Endothelial cell of umbilical vein (primary cell): Measurements from ENCODE around the gene DDX23. TPM values are rescaled to one million over a fixed set of nuclear protein-coding genes. Genes with fewer than 3 reads are reported as not detected.

ENCODE experiments used
- BruUV-seq: library from RNA; stranded (reverse); fragments of 400-500 nt; replicated peaks from 2 replicates; lab custom pipeline; 2021; lab: Mats Ljungman, UMichigan
- CTCF ChIA-PET: fragments of 300-600, 350-600 bp; sonication (Branson Sonifier 250); formaldehyde crosslinking; loops from one replicate; lab custom pipeline; 2021; ENCODE audit warnings: antibody characterized with exemption, inconsistent platforms; lab: Charles Lee
- POLR2A ChIA-PET: fragments of 300-600, 350-600 bp; sonication (Branson Sonifier 250); formaldehyde crosslinking; loops from one replicate; lab custom pipeline; 2021; ENCODE audit warnings: antibody characterized with exemption, inconsistent platforms; lab: Charles Lee
- DNase-seq: peaks from one replicate; pipeline ENCODE4 v3.0.0-alpha.2; 2011; ENCODE audit warnings: low read depth, low spot score
- FAIRE-seq: peaks from 2 replicates; lab custom pipeline; 2011; peaks lifted over from hg19 to GRCh38; lab: Jason Lieb, UNC
- H2AFZ ChIP-seq: 2 replicates; pipeline ENCODE4 v1.6.0; 2012; ENCODE audit warnings: low read depth, low read length, control low read depth, inconsistent platforms
- H3K27ac ChIP-seq: 2 replicates; pipeline ENCODE4 v1.5.1; 2011; ENCODE audit warnings: low read depth, mild to moderate bottlenecking, control low read depth, low read length, moderate library complexity; ENCODE audit not compliant: insufficient read depth
- H3K27me3 ChIP-seq, 2 experiments: 2 replicates each; pipeline versions ENCODE4 v1.6.0 to v1.6.1; 2011; ENCODE audit warnings: low read length in 2 of 2, mixed read lengths in 1 of 2; ENCODE audit not compliant: control insufficient read depth in 2 of 2, insufficient read depth in 2 of 2
- H3K36me3 ChIP-seq, 2 experiments: 2 replicates in 1 of 2; 3 replicates in 1 of 2; pipeline ENCODE4 v1.5.1; 2011; ENCODE audit warnings: low read length in 2 of 2, mild to moderate bottlenecking in 1 of 2, moderate library complexity in 1 of 2; ENCODE audit not compliant: control insufficient read depth in 2 of 2, insufficient read depth in 2 of 2; ENCODE audit errors: extremely low read depth in 1 of 2
- H3K4me1 ChIP-seq: 3 replicates; pipeline ENCODE4 v1.5.1; 2011; ENCODE audit warnings: mild to moderate bottlenecking, low read length; ENCODE audit not compliant: control insufficient read depth, insufficient read depth; ENCODE audit errors: extremely low read depth
- H3K4me2 ChIP-seq: 2 replicates; pipeline ENCODE4 v1.6.1; 2011; ENCODE audit warnings: low read length, control low read depth, mixed read lengths; ENCODE audit not compliant: insufficient read depth
- H3K4me3 ChIP-seq, 3 experiments: fragments of 200-600 bp in 1 of 3; sonication (generic), shearing (Covaris generic) in 1 of 3; replicated peaks in 1 of 3; 2 replicates each; pipeline ENCODE4 v1.5.1; 2011 to 2016; ENCODE audit warnings: control low read depth in 3 of 3, low read length in 3 of 3, mild to moderate bottlenecking in 2 of 3, inconsistent platforms in 1 of 3, low read depth in 1 of 3, moderate library complexity in 1 of 3; ENCODE audit not compliant: insufficient read depth in 1 of 3
- H3K79me2 ChIP-seq: 2 replicates; pipeline ENCODE4 v1.6.0; 2012; ENCODE audit warnings: low read length, inconsistent platforms; ENCODE audit not compliant: control insufficient read depth, insufficient read depth
- H3K9ac ChIP-seq: replicated peaks from 2 replicates; pipeline ENCODE3; 2011; ENCODE audit warnings: low read length, control low read depth; ENCODE audit not compliant: insufficient read depth; ENCODE audit errors: extremely low read depth
- H3K9me1 ChIP-seq: replicated peaks from 3 replicates; pipeline ENCODE4 v1.6.0; 2011; ENCODE audit warnings: mild to moderate bottlenecking, low read length; ENCODE audit not compliant: control insufficient read depth, insufficient read depth; ENCODE audit errors: extremely low read depth
- H3K9me3 ChIP-seq: replicated peaks from 2 replicates; pipeline ENCODE4 v1.5.1; 2012; ENCODE audit warnings: low read length, inconsistent platforms; ENCODE audit not compliant: control insufficient read depth, insufficient read depth
- H4K20me1 ChIP-seq: replicated peaks from 2 replicates; pipeline ENCODE3; 2011; ENCODE audit warnings: mild to moderate bottlenecking, low read length; ENCODE audit not compliant: control insufficient read depth, insufficient read depth; ENCODE audit errors: extremely low read depth
- EZH2 ChIP-seq: IDR thresholded peaks from 2 replicates; pipeline ENCODE4 v1.6.1; 2012; ENCODE audit warnings: borderline replicate concordance, low read depth, mild to moderate bottlenecking, moderate library complexity, low read length, inconsistent platforms; ENCODE audit not compliant: severe bottlenecking
- FOS ChIP-seq: IDR thresholded peaks from 2 replicates; pipeline ENCODE4 v1.6.1; 2011; ENCODE audit warnings: mild to moderate bottlenecking, low read length, moderate library complexity, borderline replicate concordance; ENCODE audit not compliant: insufficient read depth
- GATA2 ChIP-seq: IDR thresholded peaks from 2 replicates; pipeline ENCODE4 v1.7.0; 2011; ENCODE audit warnings: low read depth, mild to moderate bottlenecking, moderate library complexity, mixed read lengths, low read length; ENCODE audit not compliant: insufficient read length, insufficient read depth
- JUN ChIP-seq: IDR thresholded peaks from 2 replicates; pipeline ENCODE4 v1.6.1; 2011; ENCODE audit warnings: borderline replicate concordance, low read depth; ENCODE audit not compliant: insufficient read length, insufficient read depth
- MAX ChIP-seq: IDR thresholded peaks from 2 replicates; pipeline ENCODE4 v1.6.1; 2011; ENCODE audit not compliant: insufficient read depth, insufficient read length
- MYC ChIP-seq: IDR thresholded peaks from one replicate; pipeline ENCODE4 v1.6.1; 2011; ENCODE audit warnings: mild to moderate bottlenecking, low read depth, low read length
- POLR2A ChIP-seq: IDR thresholded peaks from 2 replicates; pipeline ENCODE4 v1.6.1; 2012; ENCODE audit warnings: low read depth, mild to moderate bottlenecking, control low read depth, low read length
- POLR2AphosphoS5 ChIP-seq: IDR thresholded peaks from 2 replicates; pipeline ENCODE4 v1.6.1; 2012; ENCODE audit warnings: low read depth, mild to moderate bottlenecking, control low read depth, low read length, moderate library complexity; ENCODE audit not compliant: insufficient read depth
- dilution Hi-C: fragments of 300-500 bp; cut with MboI; formaldehyde crosslinking; loops from one replicate; pipeline ENCODE4 v1.15.0; 2019; ENCODE audit warnings: low sequenced_read_pairs; ENCODE audit not compliant: extremely low pct_ligation_motif_present
- intact Hi-C: fragments of 100-400 bp; cut with micrococcal nuclease; formaldehyde crosslinking; loops from one replicate; pipeline ENCODE4 v1.10.0; 2022
- polyA plus RNA-seq, 4 experiments: library from polyadenylated mRNA; depleted of rRNA in 3 of 4; stranded (reverse) in 3 of 4; unstranded in 1 of 4; fragments of >200 nt; gene quantifications; 2 replicates each; pipeline versions ENCODE4 v1.2.1 to v1.2.3, GENCODE V29; 2011 to 2012; ENCODE audit warnings: missing spikeins in 1 of 4
- total RNA-seq: library from RNA; stranded (reverse); gene quantifications from 2 replicates; pipeline ENCODE4 v1.2.3, GENCODE V29; 2021
- TF ChIP-seq, protein P1 (sequence below), 2 donors: IDR thresholded peaks; 1 replicate in 1 of 2; 2 replicates in 1 of 2; pipeline ENCODE4 v1.5.1; 2011; ENCODE audit warnings: low read length in 2 of 2, mild to moderate bottlenecking in 2 of 2, moderate library complexity in 2 of 2, control low read depth in 1 of 2, inconsistent platforms in 1 of 2, low read depth in 1 of 2; ENCODE audit not compliant: insufficient read depth in 1 of 2; ENCODE audit errors: extremely low read depth in 1 of 2

DDX23 gene
- total and polyA plus RNA-seq, 2 donors (not counting 3 experiments of a cell fraction or from before 2014, with no cell fraction given), result 56.0 to 107 TPM

- TF ChIP-seq POLR2AphosphoS5 (no peak), MAX (no peak), JUN (no peak), FOS (no peak), GATA2 (no peak), POLR2A (no peak), MYC (no peak), EZH2 (no peak)
- TF ChIP-seq, protein P1, sequence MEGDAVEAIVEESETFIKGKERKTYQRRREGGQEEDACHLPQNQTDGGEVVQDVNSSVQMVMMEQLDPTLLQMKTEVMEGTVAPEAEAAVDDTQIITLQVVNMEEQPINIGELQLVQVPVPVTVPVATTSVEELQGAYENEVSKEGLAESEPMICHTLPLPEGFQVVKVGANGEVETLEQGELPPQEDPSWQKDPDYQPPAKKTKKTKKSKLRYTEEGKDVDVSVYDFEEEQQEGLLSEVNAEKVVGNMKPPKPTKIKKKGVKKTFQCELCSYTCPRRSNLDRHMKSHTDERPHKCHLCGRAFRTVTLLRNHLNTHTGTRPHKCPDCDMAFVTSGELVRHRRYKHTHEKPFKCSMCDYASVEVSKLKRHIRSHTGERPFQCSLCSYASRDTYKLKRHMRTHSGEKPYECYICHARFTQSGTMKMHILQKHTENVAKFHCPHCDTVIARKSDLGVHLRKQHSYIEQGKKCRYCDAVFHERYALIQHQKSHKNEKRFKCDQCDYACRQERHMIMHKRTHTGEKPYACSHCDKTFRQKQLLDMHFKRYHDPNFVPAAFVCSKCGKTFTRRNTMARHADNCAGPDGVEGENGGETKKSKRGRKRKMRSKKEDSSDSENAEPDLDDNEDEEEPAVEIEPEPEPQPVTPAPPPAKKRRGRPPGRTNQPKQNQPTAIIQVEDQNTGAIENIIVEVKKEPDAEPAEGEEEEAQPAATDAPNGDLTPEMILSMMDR (IDR thresholded peaks at IDR 0.05; ENCODE audit: extremely low read depth in 1 of 2, insufficient read depth in 1 of 2, low read depth in 1 of 2, low read length in 2 of 2), result no peak
- no peak overlapping the region for H3K9ac ChIP-seq
- H3K4me2 ChIP-seq, result no peak overlapping the region
- ChIA-PET POLR2A (no interaction called here), CTCF (interaction anchor here (0.7 to 11.3 kb wide), 5 partner anchors 7 to 130 kb away, joined by 3 to 703 read pairs (median 6); partner anchors contain the start of gene RND1)
- H3K4me3 ChIP-seq, result no peak overlapping the region
- H3K4me1 ChIP-seq, result peaks cover 4% of the 10 kb centered on the region
- H3K36me3 ChIP-seq, result peaks cover 0 to 6% of the 10 kb centered on the region in 2 experiments
- H2AFZ ChIP-seq, result no peak overlapping the region
- no peaks in the 10 kb centered on the region for H4K20me1 ChIP-seq
- no peak overlapping the region for H3K27ac ChIP-seq
- FAIRE-seq, result no peak
- intact Hi-C loops (no loop called here), dilution Hi-C loops (no loop called here)
- H3K79me2 ChIP-seq, result no peaks in the 10 kb centered on the region
- peaks cover 0 to 4% of the 10 kb centered on the region in 2 experiments for H3K27me3 ChIP-seq
- no peaks in the 10 kb centered on the region for H3K9me1 ChIP-seq
- no TSS peak for BruUV-seq
- no peak for DNase-seq
- no peaks in the 10 kb centered on the region for H3K9me3 ChIP-seq
Observed at GRCh38 chr12:48858043-48858442, 6.1 kb upstream of the DDX23 start.
